HG03103 (cell line): ENCODE results near the gene DNAJC10.

Source experiments
- ATAC-seq: cut with Tn5 transposase; IDR thresholded peaks from one replicate; pipeline ENCODE4 v1.9.1; 2021; ENCODE audit warnings: low read depth; ENCODE audit not compliant: unreplicated experiment

Gene DNAJC10

GRCh38 chr2:182784058-182784706, 68.1 kb downstream of the DNAJC10 start:
- no peak for ATAC-seq

GRCh38 chr2:182784777-182785176, 68.7 kb downstream of the DNAJC10 start:
- no peak for ATAC-seq

- no peak for ATAC-seq
These were observed 76.4 kb downstream of the DNAJC10 start for GRCh38 chr2:182792441-182792840.

GRCh38 chr2:182798736-182799135, 82.7 kb downstream of the DNAJC10 start:
- ATAC-seq, result no peak

- no peak for ATAC-seq
These were observed 88.1 kb downstream of the DNAJC10 start for GRCh38 chr2:182804128-182804527.

GRCh38 chr2:182807319-182807718, 91.3 kb downstream of the DNAJC10 start:
- ATAC-seq, result no peak

GRCh38 chr2:182810087-182810486, 94.0 kb downstream of the DNAJC10 start:
- no peak for ATAC-seq

- no peak for ATAC-seq
These were observed 98.3 kb downstream of the DNAJC10 start for GRCh38 chr2:182814380-182814779.

- ATAC-seq, result no peak
These were observed 98.7 kb downstream of the DNAJC10 start for GRCh38 chr2:182814804-182815203.

GRCh38 chr2:182816866-182817265, 100.8 kb downstream of the DNAJC10 start:
- ATAC-seq, result no peak

GRCh38 chr2:182817558-182817957, 101.5 kb downstream of the DNAJC10 start:
- ATAC-seq, result no peak

- ATAC-seq, result no peak
These were observed 102.4 kb downstream of the DNAJC10 start for GRCh38 chr2:182818501-182818900.

GRCh38 chr2:182818925-182819324, 102.9 kb downstream of the DNAJC10 start:
- ATAC-seq, result no peak

GRCh38 chr2:182819412-182819811, 103.4 kb downstream of the DNAJC10 start:
- ATAC-seq, result no peak

- no peak for ATAC-seq
These were observed 105.1 kb downstream of the DNAJC10 start for GRCh38 chr2:182821182-182821581.

- ATAC-seq, result no peak
These were observed 106.7 kb downstream of the DNAJC10 start for GRCh38 chr2:182822733-182823132.

GRCh38 chr2:182824056-182824766, 108.2 kb downstream of the DNAJC10 start:
- ATAC-seq, result no peak

- no peak for ATAC-seq
These were observed 108.7 kb downstream of the DNAJC10 start for GRCh38 chr2:182824767-182825158.

GRCh38 chr2:182826064-182826463, 110.0 kb downstream of the DNAJC10 start:
- ATAC-seq, result no peak

GRCh38 chr2:182826496-182826895, 110.4 kb downstream of the DNAJC10 start:
- no peak for ATAC-seq

GRCh38 chr2:182827182-182827879, 111.3 kb downstream of the DNAJC10 start:
- ATAC-seq, result no peak

- no peak for ATAC-seq
These were observed 115.0 kb downstream of the DNAJC10 start for GRCh38 chr2:182831101-182831500.
